ENCODE measurements around the gene GSTM1.
A peak's percentile ranks its signal among the peaks of the same experiment; 100 is the strongest.

The GSTM1 gene

DNA sequence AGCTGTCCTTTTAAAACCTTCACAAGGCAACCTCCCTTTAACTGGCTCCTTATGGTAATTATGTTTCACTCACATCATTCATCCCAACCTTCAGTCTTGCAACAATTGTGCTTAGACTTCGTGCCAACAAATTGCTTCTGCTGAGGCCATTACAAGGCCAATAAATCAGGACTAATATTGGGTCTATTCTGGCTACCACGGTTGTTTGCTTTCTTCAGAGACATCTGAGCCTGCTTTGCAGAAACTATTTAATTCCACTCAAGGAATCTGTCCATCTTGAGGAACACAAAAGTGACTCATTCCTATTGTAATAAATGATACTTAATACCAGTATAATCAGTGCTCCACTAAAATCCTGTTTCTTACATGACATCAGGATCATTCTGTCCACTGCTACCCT, 34.3 kb upstream of the GSTM1 start:
- H3K4me3 ChIP-seq (replicated peaks in 1 of 2; ENCODE audit: low read depth in 2 of 2, low read length in 2 of 2), result no peak overlapping the region
- DNase-seq (ENCODE audit: low read depth in 2 of 2), result no peak
- TF ChIP-seq, protein P1, sequence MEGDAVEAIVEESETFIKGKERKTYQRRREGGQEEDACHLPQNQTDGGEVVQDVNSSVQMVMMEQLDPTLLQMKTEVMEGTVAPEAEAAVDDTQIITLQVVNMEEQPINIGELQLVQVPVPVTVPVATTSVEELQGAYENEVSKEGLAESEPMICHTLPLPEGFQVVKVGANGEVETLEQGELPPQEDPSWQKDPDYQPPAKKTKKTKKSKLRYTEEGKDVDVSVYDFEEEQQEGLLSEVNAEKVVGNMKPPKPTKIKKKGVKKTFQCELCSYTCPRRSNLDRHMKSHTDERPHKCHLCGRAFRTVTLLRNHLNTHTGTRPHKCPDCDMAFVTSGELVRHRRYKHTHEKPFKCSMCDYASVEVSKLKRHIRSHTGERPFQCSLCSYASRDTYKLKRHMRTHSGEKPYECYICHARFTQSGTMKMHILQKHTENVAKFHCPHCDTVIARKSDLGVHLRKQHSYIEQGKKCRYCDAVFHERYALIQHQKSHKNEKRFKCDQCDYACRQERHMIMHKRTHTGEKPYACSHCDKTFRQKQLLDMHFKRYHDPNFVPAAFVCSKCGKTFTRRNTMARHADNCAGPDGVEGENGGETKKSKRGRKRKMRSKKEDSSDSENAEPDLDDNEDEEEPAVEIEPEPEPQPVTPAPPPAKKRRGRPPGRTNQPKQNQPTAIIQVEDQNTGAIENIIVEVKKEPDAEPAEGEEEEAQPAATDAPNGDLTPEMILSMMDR (IDR thresholded peaks at IDR 0.05; ENCODE audit: low read depth, low read length), result no peak

DNA sequence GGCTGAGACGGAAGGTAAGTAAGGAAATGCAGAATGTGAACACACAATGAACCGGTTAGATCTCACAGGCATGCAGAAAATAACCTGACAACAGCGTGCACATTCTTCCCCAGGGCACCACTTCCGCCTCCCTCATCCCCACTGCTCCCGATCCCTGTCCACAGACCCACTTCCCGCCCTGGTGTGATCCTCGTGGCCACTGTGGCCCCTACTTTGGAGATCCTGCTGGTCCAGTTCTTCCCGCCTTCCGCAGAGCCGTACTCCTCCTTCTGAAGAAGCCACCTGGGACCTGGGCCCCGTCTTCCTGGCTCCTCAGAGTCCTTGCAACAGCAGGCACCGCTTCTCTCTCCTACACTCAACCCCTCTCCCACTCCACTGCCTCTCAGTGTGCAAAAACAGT, 33.1 kb upstream of the GSTM1 start:
- no peak overlapping the region for H3K4me3 ChIP-seq (replicated peaks in 1 of 2; ENCODE audit: low read depth in 2 of 2, low read length in 2 of 2)
- TF ChIP-seq, protein P1 (IDR thresholded peaks at IDR 0.05; ENCODE audit: low read depth, low read length), result no peak

DNA sequence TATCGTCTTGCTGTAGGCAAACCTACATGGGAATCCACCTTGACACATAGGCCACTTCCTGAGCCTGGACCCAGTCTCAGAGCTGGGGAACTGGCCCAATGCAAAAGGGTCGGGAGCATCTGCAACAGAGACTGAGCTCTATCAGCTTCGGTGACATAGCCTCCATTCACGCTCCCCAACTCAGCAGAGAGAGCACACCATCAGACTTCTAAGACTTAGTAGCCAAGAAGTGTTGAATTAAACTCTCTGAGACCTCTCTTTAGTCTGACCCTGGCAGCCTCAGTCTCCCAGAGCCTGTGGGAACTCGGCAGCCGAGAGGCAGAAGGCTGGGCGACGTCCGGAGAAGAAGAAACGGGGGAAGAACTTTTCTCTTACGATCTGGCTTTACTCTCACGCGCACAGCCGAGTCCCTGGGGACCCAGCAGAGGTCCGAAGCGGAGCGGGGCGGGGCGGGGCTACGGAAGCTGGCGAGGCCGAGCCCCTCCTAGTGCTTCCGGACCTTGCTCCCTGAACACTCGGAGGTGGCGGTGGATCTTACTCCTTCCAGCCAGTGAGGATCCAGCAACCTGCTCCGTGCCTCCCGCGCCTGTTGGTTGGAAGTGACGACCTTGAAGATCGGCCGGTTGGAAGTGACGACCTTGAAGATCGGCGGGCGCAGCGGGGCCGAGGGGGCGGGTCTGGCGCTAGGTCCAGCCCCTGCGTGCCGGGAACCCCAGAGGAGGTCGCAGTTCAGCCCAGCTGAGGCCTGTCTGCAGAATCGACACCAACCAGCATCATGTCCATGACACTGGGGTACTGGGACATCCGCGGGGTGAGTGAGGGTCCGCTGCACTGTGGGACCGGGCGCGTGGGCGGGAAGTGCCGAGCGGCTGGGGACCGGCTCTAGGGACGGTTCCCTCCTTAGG, 31.8 kb upstream of the GSTM1 start, which contains the start of gene GSTM4:
Gene GSTM4 (plus strand): TSS at position 485 of the 905 bp plus-strand sequence. CDS start 291 bp downstream, at position 776.
- TF ChIP-seq, protein P1 (IDR thresholded peaks at IDR 0.05; ENCODE audit: low read depth, low read length), result no peak
- peak within 1 kb of the TSS; percentile 63 to 79 for H3K4me3 ChIP-seq (replicated peaks in 1 of 2; ENCODE audit: low read depth in 2 of 2, low read length in 2 of 2)
- DNase-seq (ENCODE audit: low read depth in 2 of 2), result peak; percentile 84 to 91

More for the DNA sequence above, 33.1 kb upstream of the GSTM1 start:
- DNase-seq (ENCODE audit: low read depth in 2 of 2), result no peak

DNA sequence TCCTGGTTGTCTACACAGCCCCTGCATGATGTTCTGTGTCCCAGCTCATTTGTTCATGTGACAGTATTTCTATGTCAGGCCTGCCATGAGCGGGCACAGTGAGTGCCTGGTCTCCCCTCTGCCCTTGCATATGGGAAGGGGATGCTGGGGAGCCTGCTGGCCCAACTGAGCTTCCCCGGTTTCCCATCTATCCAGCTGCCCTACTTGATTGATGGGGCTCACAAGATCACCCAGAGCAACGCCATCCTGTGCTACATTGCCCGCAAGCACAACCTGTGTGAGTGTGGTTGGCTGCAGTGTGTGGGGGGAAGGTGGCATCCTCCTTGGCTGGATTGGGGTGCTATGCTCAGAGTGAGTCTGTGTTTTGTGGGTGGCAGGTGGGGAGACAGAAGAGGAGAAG, 30.2 kb upstream of the GSTM1 start:
- TF ChIP-seq, protein P1 (IDR thresholded peaks at IDR 0.05; ENCODE audit: low read depth, low read length), result no peak
- no peak overlapping the region for H3K4me3 ChIP-seq (replicated peaks in 1 of 2; ENCODE audit: low read depth in 2 of 2, low read length in 2 of 2)
- DNase-seq (ENCODE audit: low read depth in 2 of 2), result no peak

DNA sequence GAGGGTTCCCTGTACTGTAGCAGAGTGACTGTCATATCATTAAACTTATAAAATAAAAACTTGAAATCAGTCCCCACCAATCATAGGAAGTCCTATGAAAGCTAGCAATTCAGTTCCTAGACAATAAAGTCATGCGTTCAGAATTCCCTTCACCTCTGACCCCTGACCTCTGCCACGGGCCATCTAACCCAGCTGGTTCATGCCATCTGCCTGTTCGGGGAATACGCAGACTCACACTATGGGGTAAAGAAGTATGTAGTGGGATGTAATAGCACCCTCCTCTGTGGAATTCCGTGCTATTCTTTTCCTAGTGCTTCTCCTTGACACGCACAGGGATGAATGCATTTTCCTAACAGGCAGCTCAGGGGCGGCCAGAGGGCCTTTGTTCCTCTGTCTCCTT, 29.6 kb upstream of the GSTM1 start:
- DNase-seq (ENCODE audit: low read depth in 2 of 2), result no peak
- TF ChIP-seq, protein P1 (IDR thresholded peaks at IDR 0.05; ENCODE audit: low read depth, low read length), result no peak
- H3K4me3 ChIP-seq (replicated peaks in 1 of 2; ENCODE audit: low read depth in 2 of 2, low read length in 2 of 2), result no peak overlapping the region

DNA sequence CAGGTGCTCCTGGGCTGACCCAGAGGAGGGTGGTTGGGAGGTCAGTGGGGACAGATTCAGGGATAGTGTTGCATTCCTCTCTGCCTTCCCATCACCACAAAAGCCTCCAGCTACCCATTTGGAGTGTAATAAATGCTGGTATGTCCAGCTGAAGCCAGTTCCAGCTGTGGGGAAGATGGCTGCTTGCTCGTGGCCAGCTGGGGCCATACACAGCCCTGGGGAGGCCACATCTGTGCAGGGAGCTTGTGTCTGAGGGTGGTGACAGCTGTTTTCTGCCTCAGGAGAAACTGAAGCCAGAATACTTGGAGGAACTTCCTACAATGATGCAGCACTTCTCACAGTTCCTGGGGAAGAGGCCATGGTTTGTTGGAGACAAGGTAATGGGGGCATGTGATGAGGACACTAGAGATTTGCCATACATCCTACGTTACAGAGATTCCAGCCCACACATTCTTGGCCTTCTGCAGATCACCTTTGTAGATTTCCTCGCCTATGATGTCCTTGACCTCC, 29.0 kb upstream of the GSTM1 start:
- no peak for DNase-seq (ENCODE audit: low read depth in 2 of 2)
- TF ChIP-seq, protein P1 (IDR thresholded peaks at IDR 0.05; ENCODE audit: low read depth, low read length), result no peak
- no peak overlapping the region for H3K4me3 ChIP-seq (replicated peaks in 1 of 2; ENCODE audit: low read depth in 2 of 2, low read length in 2 of 2)

Measured in cardiac fibroblast (primary cell).